T-helper 1 cell treated with Interleukin-12 subunit alpha and Interleukin-12 subunit beta and Interleukin-4 antibody, amounts not matched to agents 30 μg/mL and 1 μg/mL, for 36 hours (primary cell): ENCODE measurements around the gene CNOT3.

Experiments used
- H3K27ac Mint-ChIP-seq: one replicate; pipeline ENCODE4 v1.8.0; 2021; ENCODE audit warnings: mild to moderate bottlenecking, mixed read lengths
- H3K27me3 Mint-ChIP-seq: one replicate; pipeline ENCODE4 v1.8.0; 2021; ENCODE audit warnings: low read depth, mixed read lengths
- H3K36me3 Mint-ChIP-seq: one replicate; pipeline ENCODE4 v1.8.0; 2021; ENCODE audit warnings: low read depth, mixed read lengths
- H3K4me1 Mint-ChIP-seq: one replicate; pipeline ENCODE4 v1.8.0; 2021; ENCODE audit warnings: low read depth, mixed read lengths
- H3K4me3 Mint-ChIP-seq: one replicate; pipeline ENCODE4 v1.8.0; 2021; ENCODE audit warnings: mild to moderate bottlenecking, moderate library complexity, mixed read lengths
- H3K9me3 Mint-ChIP-seq: one replicate; pipeline ENCODE4 v1.8.0; 2021; ENCODE audit warnings: mixed read lengths

The CNOT3 gene

DNA sequence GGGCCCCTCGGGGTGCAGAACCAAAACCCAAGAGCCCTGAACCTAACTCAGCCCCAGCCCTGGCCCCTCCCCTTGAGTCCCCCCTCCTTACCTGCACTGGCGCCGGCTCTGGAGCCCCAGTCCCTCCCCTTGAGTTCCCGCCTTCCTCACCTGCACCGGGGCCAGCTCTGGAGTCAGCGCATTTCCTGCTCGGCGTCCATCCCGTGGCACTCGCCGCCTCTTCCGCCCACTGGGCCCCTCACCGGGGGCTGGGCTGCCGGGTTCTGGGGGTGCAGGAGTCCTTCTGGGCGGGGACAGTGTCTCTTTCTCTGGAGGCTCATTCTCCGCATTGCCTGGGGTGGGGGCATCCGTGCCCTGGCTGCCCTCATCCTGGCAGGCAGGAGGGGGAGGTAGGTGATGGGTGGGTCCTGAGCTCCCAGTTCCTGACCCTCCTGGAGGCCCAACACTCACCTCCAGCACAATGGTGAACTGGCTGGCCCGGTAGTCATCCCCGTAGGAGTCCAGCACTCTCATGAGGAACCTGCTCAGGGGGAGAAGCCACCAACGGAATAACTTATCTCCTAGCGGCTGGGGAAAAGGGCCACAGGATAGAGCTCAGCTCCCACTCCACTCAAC, 29.6 kb upstream of the CNOT3 start:
- H3K4me1 Mint-ChIP-seq, result peaks cover 9% of the 10 kb centered on the region
- no peak overlapping the region for H3K4me3 Mint-ChIP-seq
- peaks cover 25% of the 10 kb centered on the region for H3K36me3 Mint-ChIP-seq
- H3K9me3 Mint-ChIP-seq, result no peaks in the 10 kb centered on the region
- no peak overlapping the region for H3K27ac Mint-ChIP-seq
- no peaks in the 10 kb centered on the region for H3K27me3 Mint-ChIP-seq

DNA sequence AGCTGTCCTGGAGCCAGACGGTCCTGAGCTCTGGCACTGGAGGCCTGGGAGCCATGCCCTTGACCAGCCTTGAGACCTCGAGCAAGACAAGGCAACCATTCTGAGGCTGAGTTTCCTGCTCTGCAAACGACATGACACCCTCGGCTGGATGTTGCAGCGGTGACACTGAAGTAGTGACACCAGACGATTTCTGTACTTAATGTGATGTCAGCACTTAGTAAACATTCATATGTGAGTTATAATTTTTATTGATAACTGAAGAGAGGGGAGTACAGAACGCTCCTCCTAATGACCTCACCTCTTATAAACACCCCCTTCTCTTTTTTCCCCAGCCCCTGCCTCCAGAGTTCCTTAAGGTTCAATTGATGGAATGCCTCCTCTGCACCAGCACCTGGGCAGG, 29.1 kb upstream of the CNOT3 start:
- Mint-ChIP-seq H3K36me3 (peaks cover 26% of the 10 kb centered on the region), H3K4me1 (peaks cover 5% of the 10 kb centered on the region), H3K4me3 (no peak overlapping the region), H3K27me3 (no peaks in the 10 kb centered on the region), H3K27ac (no peak overlapping the region), H3K9me3 (no peaks in the 10 kb centered on the region)

DNA sequence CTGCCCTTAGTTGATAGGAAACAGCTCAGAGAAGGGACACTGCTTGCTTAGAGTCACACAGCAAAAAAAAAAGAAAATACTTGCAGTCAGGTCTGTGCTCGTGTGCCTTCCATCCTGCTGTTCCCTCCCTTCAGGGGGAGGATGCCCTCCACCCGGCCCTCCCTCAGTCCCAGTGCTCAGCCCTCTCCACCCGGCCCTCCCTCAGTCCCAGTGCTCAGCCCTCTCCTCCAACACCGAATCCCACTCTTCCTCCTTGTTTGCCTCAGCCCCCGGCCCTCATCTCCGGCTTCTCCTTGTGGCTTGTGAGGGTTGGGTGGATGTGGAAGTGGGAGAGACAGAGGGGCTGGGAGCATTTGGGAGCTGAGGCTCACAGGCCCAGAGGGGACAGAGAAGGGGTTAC, 27.9 kb upstream of the CNOT3 start:
- H3K9me3 Mint-ChIP-seq, result no peaks in the 10 kb centered on the region

DNA sequence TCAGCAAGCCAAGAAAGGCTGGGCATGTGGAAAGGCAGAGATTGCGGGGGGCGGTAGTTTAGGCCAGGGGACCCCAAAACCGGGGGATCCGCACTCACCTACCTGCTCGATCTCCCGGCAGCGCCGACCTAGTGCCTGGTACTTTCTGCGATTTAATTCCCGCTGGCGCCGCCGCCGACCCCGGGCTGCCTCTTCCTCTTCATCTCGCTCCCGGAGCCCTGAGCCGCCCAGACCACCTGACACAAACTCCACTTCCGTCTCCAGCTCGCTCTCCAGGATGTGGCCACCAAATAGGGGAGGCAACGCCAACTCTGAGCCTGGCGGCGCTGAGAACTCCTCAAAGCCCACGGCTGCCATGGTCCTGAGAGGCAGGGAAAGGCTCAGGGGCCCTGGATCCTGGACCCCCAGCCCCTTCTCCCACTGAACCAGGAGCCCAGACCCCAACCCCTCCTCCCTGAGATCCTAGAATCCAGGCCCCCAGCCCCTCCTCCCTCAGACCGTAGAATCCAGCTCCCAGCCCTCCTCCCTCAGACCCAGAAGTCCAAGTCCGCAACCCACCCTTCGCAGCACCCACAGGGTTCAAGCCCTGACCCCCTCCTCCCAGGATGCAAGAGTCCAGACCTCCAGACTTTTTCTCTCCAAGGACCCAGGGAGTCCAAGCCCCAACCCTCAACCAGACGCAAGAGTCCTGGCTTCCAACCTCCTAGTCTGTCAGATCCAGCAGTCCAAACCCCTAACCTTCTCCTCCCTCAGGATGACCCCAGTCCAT, 23.0 kb upstream of the CNOT3 start:
- Mint-ChIP-seq H3K36me3 (peaks cover 25% of the 10 kb centered on the region), H3K4me3 (peak overlapping the region; percentile 94), H3K9me3 (no peaks in the 10 kb centered on the region), H3K4me1 (peaks cover 19% of the 10 kb centered on the region), H3K27me3 (no peaks in the 10 kb centered on the region), H3K27ac (peak overlapping the region; percentile 87)

More for the DNA sequence above, 27.9 kb upstream of the CNOT3 start:
- H3K4me3 Mint-ChIP-seq, result no peak overlapping the region
- no peak overlapping the region for H3K27ac Mint-ChIP-seq
- peaks cover 12% of the 10 kb centered on the region for H3K4me1 Mint-ChIP-seq
- peaks cover 30% of the 10 kb centered on the region for H3K36me3 Mint-ChIP-seq
- no peaks in the 10 kb centered on the region for H3K27me3 Mint-ChIP-seq

- Mint-ChIP-seq H3K9me3 (no peaks in the 10 kb centered on the region), H3K4me1 (peaks cover 19% of the 10 kb centered on the region), H3K27me3 (no peaks in the 10 kb centered on the region), H3K27ac (peak within 1 kb of the TSS; percentile 87), H3K4me3 (peak within 1 kb of the TSS; percentile 94), H3K36me3 (peaks cover 27% of the 10 kb centered on the region)
Observed at GRCh38 chr19:54115109-54116063, 22.2 kb upstream of the CNOT3 start, which contains the start of the genes PRPF31 and TFPT. Gene PRPF31 (plus strand): TSS chr19:54115754. CDS start chr19:54118279, 2,525 bp downstream. Gene TFPT (minus strand): TSS chr19:54115657. CDS start chr19:54115269, 388 bp downstream.

DNA sequence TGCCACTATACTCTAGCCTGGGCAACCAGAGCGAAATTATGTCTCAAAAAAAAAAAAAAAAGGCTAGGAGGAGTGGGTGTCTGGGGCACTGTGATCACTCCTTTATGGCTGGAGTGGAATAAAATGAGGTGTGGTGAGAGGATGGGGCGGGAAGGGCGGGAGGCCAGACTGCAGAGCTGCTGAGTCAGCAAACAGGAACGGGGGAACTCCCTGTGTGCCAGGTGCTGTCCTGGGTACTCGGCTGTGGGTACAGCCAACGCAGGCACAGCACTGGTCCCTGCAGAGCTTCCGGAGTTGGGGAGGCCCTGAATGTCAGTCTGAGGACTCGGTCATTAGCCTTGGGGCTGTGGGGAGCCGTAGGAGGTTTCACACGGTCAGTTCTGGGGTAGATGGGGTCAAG, 16.3 kb upstream of the CNOT3 start:
- Mint-ChIP-seq H3K27ac (no peak overlapping the region), H3K9me3 (no peaks in the 10 kb centered on the region), H3K4me3 (no peak overlapping the region), H3K36me3 (peaks cover 37% of the 10 kb centered on the region), H3K27me3 (no peaks in the 10 kb centered on the region), H3K4me1 (peaks cover 7% of the 10 kb centered on the region)

- Mint-ChIP-seq H3K4me3 (no peak overlapping the region), H3K27me3 (no peaks in the 10 kb centered on the region), H3K27ac (no peak overlapping the region), H3K4me1 (no peaks in the 10 kb centered on the region), H3K9me3 (no peaks in the 10 kb centered on the region), H3K36me3 (peaks cover 40% of the 10 kb centered on the region)
Observed at GRCh38 chr19:54123682-54124081, 13.9 kb upstream of the CNOT3 start.

DNA sequence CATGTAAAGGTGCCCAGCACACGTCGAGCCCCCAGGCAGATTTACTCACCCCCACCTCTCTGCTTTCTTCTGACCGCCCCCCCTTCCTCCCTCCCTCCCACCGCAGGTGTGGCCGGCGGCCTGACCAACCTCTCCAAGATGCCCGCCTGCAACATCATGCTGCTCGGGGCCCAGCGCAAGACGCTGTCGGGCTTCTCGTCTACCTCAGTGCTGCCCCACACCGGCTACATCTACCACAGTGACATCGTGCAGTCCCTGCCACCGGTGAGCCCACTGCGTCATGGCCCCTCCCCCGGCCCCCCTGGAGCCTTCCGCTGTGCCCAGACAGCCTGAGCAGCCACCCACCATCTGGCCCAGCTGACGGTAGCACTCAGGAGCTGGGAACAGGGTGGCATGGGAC, 13.2 kb upstream of the CNOT3 start:
- Mint-ChIP-seq H3K27me3 (no peaks in the 10 kb centered on the region), H3K9me3 (no peaks in the 10 kb centered on the region), H3K4me1 (no peaks in the 10 kb centered on the region), H3K36me3 (peaks cover 39% of the 10 kb centered on the region), H3K4me3 (no peak overlapping the region), H3K27ac (no peak overlapping the region)

GRCh38 chr19:54125713-54126112, 11.8 kb upstream of the CNOT3 start:
- H3K9me3 Mint-ChIP-seq, result no peaks in the 10 kb centered on the region
- no peak overlapping the region for H3K27ac Mint-ChIP-seq
- no peak overlapping the region for H3K4me3 Mint-ChIP-seq
- H3K36me3 Mint-ChIP-seq, result peaks cover 32% of the 10 kb centered on the region
- H3K27me3 Mint-ChIP-seq, result no peaks in the 10 kb centered on the region
- no peaks in the 10 kb centered on the region for H3K4me1 Mint-ChIP-seq

DNA sequence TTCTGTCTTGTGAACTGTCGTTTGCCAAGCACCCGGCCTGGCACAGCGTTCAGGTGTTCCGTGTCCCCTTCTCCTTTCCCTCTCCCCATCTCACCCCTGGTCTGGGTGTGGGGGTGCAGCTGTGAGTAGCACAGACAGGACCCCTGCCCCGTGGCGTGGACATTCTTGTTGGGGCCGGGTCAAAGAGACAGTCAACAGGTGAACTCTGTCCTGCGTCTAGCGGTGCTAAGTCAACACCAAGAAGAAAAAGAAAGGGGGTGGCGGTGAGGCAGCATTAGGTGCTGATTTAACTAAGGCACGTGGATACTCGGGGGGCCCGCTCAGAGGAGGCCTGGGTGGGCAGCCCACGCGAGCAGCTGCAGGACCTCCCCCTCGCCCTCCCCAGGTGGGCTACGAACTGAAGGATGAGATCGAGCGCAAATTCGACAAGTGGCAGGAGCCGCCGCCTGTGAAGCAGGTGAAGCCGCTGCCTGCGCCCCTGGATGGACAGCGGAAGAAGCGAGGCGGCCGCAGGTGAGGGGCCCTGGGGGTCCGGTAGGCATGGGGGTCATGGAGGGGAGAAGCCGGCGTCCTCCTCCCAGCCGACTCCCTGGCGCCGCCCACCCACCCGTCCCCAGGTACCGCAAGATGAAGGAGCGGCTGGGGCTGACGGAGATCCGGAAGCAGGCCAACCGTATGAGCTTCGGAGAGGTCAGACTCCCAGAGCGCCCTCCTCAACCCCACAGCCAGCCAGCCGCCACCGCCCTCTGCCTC, 9.7 kb upstream of the CNOT3 start:
- Mint-ChIP-seq H3K9me3 (no peaks in the 10 kb centered on the region), H3K27ac (no peak overlapping the region)

DNA sequence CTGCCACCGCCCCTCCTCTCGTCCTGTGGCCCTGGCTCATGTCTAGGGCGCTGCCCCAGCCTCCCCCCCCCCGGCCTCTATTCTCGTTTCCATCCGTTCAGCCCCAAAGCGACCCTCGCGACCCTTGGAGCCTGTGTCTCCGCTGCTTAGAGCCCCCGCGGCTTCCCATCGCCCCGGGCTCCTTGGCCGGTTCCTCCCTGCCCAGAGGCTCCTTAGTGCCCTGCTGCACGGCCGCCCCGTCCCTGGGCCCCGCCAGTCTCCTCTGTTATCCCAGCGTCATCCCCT, 9.2 kb upstream of the CNOT3 start:
- no peaks in the 10 kb centered on the region for H3K27me3 Mint-ChIP-seq
- no peaks in the 10 kb centered on the region for H3K4me1 Mint-ChIP-seq
- H3K36me3 Mint-ChIP-seq, result peaks cover 16% of the 10 kb centered on the region
- H3K27ac Mint-ChIP-seq, result no peak overlapping the region
- no peak overlapping the region for H3K4me3 Mint-ChIP-seq
- H3K9me3 Mint-ChIP-seq, result no peaks in the 10 kb centered on the region

More for the DNA sequence above, 9.7 kb upstream of the CNOT3 start:
- Mint-ChIP-seq H3K4me1 (no peaks in the 10 kb centered on the region), H3K27me3 (no peaks in the 10 kb centered on the region), H3K4me3 (no peak overlapping the region), H3K36me3 (peaks cover 22% of the 10 kb centered on the region)

GRCh38 chr19:54128796-54129616, 8.6 kb upstream of the CNOT3 start:
- no peaks in the 10 kb centered on the region for H3K27me3 Mint-ChIP-seq
- H3K4me1 Mint-ChIP-seq, result no peaks in the 10 kb centered on the region
- no peaks in the 10 kb centered on the region for H3K9me3 Mint-ChIP-seq
- H3K4me3 Mint-ChIP-seq, result no peak overlapping the region
- H3K27ac Mint-ChIP-seq, result no peak overlapping the region
- H3K36me3 Mint-ChIP-seq, result peaks cover 16% of the 10 kb centered on the region

DNA sequence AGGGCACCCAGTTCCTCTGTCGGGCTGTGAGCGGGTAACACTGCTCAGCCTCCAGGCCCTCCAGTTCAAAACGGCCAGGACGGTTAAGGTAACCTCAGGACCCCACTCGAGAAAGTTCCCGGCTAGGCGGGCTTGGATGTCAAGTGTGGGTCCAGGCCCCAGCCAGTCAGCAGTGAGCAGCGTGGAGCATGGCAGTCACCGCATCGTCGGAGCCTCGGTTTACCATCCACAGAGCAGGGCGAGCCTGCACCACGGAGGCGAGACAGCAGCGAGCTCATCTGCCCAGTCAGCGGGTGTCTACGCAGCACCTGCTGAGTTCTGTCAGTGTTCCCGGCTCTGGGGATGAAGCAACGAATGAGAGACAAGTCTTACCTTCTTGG, 8.0 kb upstream of the CNOT3 start:
- peaks cover 5% of the 10 kb centered on the region for H3K4me1 Mint-ChIP-seq
- no peaks in the 10 kb centered on the region for H3K9me3 Mint-ChIP-seq
- H3K27me3 Mint-ChIP-seq, result no peaks in the 10 kb centered on the region
- no peak overlapping the region for H3K27ac Mint-ChIP-seq
- H3K36me3 Mint-ChIP-seq, result peaks cover 16% of the 10 kb centered on the region
- H3K4me3 Mint-ChIP-seq, result no peak overlapping the region
